HL-60 (cell line): ENCODE measurements around the gene UVSSA.

ENCODE experiments used
- CTCF ChIP-seq: IDR thresholded peaks from one replicate; pipeline ENCODE4 v1.5.1; 2011; ENCODE audit warnings: low read length, control low read depth, inconsistent platforms; ENCODE audit not compliant: insufficient read depth
- POLR2AphosphoS5 ChIP-seq: IDR thresholded peaks from 2 replicates; pipeline ENCODE4 v1.6.1; 2012; ENCODE audit warnings: low read depth
- REST ChIP-seq: IDR thresholded peaks from 2 replicates; pipeline ENCODE4 v1.6.1; 2012; ENCODE audit warnings: low read depth; ENCODE audit not compliant: insufficient replicate concordance

- no peak for TF ChIP-seq CTCF
- TF ChIP-seq REST = no peak
- TF ChIP-seq POLR2AphosphoS5 = no peak
These were observed 28.4 kb upstream of the UVSSA start for GRCh38 chr4:1318488-1319213.
